Measurements from ENCODE around the gene SLC30A9.

Gene SLC30A9

GRCh38 chr4:42136371-42136770 is 146.0 kb downstream of the SLC30A9 start:
- FAIRE-seq (no peak), DNase-seq (ENCODE audit: insufficient read length, low spot score) (no peak)
- TF ChIP-seq POLR2A (IDR thresholded peaks at IDR 0.05; ENCODE audit: low read depth, low read length): no peak

All from H54 (cell line).